SK-N-SH treated with all-trans-retinoic acid at 6 μM for 48 hours (cell line): ENCODE measurements around the gene PTRH1.

Experiments
- BACH2 ChIP-seq: fragments of 250-450 bp; sonication (Bioruptor Pico); IDR thresholded peaks from 2 replicates; pipeline ENCODE4 v1.9.0; 2021; ENCODE audit warnings: mild to moderate bottlenecking, borderline replicate concordance
- ESRRG ChIP-seq: fragments of 250-450 bp; sonication (Bioruptor Pico); IDR thresholded peaks from 2 replicates; pipeline ENCODE4 v1.6.1; 2021; ENCODE audit warnings: mild to moderate bottlenecking
- ISL1 ChIP-seq: fragments of 250-450 bp; sonication (Bioruptor Pico); IDR thresholded peaks from 2 replicates; pipeline ENCODE4 v2.1.2; 2022; ENCODE audit warnings: mild to moderate bottlenecking, moderate library complexity

GRCh38 chr9:127734747-127735529 lies 19.5 kb upstream of the PTRH1 start, which contains the start of gene TOR2A:
- no peak for TF ChIP-seq ESRRG (CRISPR knock-in tag)
- no peak for TF ChIP-seq ISL1 (CRISPR knock-in tag)
- TF ChIP-seq BACH2, result no peak
